H1 (cell line): ENCODE measurements around the gene ADAMTSL2. TPM values are rescaled to one million over a fixed set of nuclear protein-coding genes. Genes with fewer than 3 reads are reported as not detected.

Experiments used
- CTCF ChIA-PET: fragments of 300-600 bp; sonication (Branson Sonifier 250); formaldehyde crosslinking; loops from one replicate; lab custom pipeline; 2021; ENCODE audit not compliant: partially characterized antibody; lab: Charles Lee
- POLR2A ChIA-PET: fragments of 300-600 bp; sonication (Branson Sonifier 250); formaldehyde crosslinking; loops from one replicate; lab custom pipeline; 2021; ENCODE audit warnings: inconsistent platforms; ENCODE audit not compliant: partially characterized antibody; lab: Charles Lee
- DNase-seq, 2 experiments: peaks; one replicate each; pipeline versions ENCODE4 v3.0.0 to v3.0.0-alpha.2; 2010 to 2022; ENCODE audit warnings: low spot score in 2 of 2, low read depth in 1 of 2, mixed read lengths in 1 of 2
- FAIRE-seq: peaks from 2 replicates; lab custom pipeline; 2011; peaks lifted over from hg19 to GRCh38; lab: Jason Lieb, UNC
- H2AFZ ChIP-seq: 2 replicates; pipeline ENCODE4 v1.8.1; 2012; ENCODE audit warnings: low read length, inconsistent platforms
- H2AK5ac ChIP-seq: 2 replicates; pipeline ENCODE4 v1.6.1; 2013; ENCODE audit warnings: low read depth, low read length
- H2BK120ac ChIP-seq: replicated peaks from 2 replicates; pipeline ENCODE3; 2013; ENCODE audit warnings: low read depth, low read length, inconsistent platforms
- H2BK12ac ChIP-seq: 2 replicates; pipeline ENCODE4 v1.6.1; 2013; ENCODE audit warnings: low read depth, low read length
- H2BK15ac ChIP-seq: 2 replicates; pipeline ENCODE4 v1.6.1; 2013; ENCODE audit warnings: low read length
- H2BK20ac ChIP-seq: 2 replicates; pipeline ENCODE4 v1.6.1; 2013; ENCODE audit warnings: low read length
- H2BK5ac ChIP-seq: 2 replicates; pipeline ENCODE4 v1.6.1; 2013; ENCODE audit warnings: low read depth, low read length
- H3K14ac ChIP-seq: 2 replicates; pipeline ENCODE4 v1.6.1; 2013; ENCODE audit warnings: inconsistent platforms; ENCODE audit not compliant: insufficient read length
- H3K18ac ChIP-seq: 2 replicates; pipeline ENCODE4 v1.6.1; 2013; ENCODE audit warnings: low read length; ENCODE audit errors: extremely low read depth
- H3K23ac ChIP-seq: 2 replicates; pipeline ENCODE4 v1.6.1; 2013; ENCODE audit warnings: inconsistent platforms; ENCODE audit not compliant: insufficient read length
- H3K23me2 ChIP-seq: 2 replicates; pipeline ENCODE4 v1.6.1; 2013; ENCODE audit warnings: low read depth, low read length
- H3K27ac ChIP-seq: 2 replicates; pipeline ENCODE4 v1.6.1; 2011; ENCODE audit warnings: low read depth, low read length, inconsistent platforms
- H3K27me3 ChIP-seq, 4 experiments: replicated peaks in 1 of 4; 1 replicate in 1 of 4; 2 replicates in 3 of 4; pipeline versions ENCODE4 v1.6.1 to v1.8.1; 2011 to 2013; ENCODE audit warnings: low read length in 3 of 4, mild to moderate bottlenecking in 3 of 4, inconsistent platforms in 2 of 4, mixed read lengths in 2 of 4, moderate library complexity in 1 of 4; ENCODE audit not compliant: control insufficient read depth in 3 of 4, insufficient read depth in 3 of 4; ENCODE audit errors: extremely low read depth in 1 of 4
- H3K36me3 ChIP-seq, 4 experiments: 2 replicates each; pipeline versions ENCODE4 v1.6.1 to v1.8.1; 2011 to 2013; ENCODE audit warnings: mild to moderate bottlenecking in 4 of 4, low read length in 3 of 4, moderate library complexity in 2 of 4, control low read depth in 1 of 4, inconsistent platforms in 1 of 4; ENCODE audit not compliant: insufficient read depth in 4 of 4, control insufficient read depth in 2 of 4
- H3K4ac ChIP-seq: replicated peaks from 2 replicates; pipeline ENCODE3; 2013; ENCODE audit warnings: low read length, low read depth, mixed read lengths, inconsistent platforms; ENCODE audit not compliant: insufficient read length
- H3K4me1 ChIP-seq, 4 experiments: replicated peaks in 1 of 4; 1 replicate in 1 of 4; 2 replicates in 3 of 4; pipeline versions ENCODE4 v1.6.1 to v1.8.1; 2011 to 2013; ENCODE audit warnings: low read length in 3 of 4, inconsistent platforms in 2 of 4, mixed read lengths in 1 of 4; ENCODE audit not compliant: insufficient read depth in 4 of 4, control insufficient read depth in 3 of 4
- H3K4me2 ChIP-seq, 2 experiments: 2 replicates each; pipeline versions ENCODE4 v1.6.1 to v1.8.1; 2011 to 2013; ENCODE audit warnings: low read depth in 2 of 2, low read length in 2 of 2, control low read depth in 1 of 2, inconsistent platforms in 1 of 2, mild to moderate bottlenecking in 1 of 2; ENCODE audit not compliant: insufficient read depth in 1 of 2
- H3K4me3 ChIP-seq, 4 experiments: fragments of 200-600, 300-600 bp in 1 of 4; sonication (generic), shearing (Covaris generic), sonication (Bioruptor Twin) in 1 of 4; 2 replicates each; pipeline versions ENCODE4 v1.5.1 to v1.8.1; 2011 to 2016; ENCODE audit warnings: low read length in 4 of 4, low read depth in 3 of 4, control low read depth in 2 of 4, inconsistent platforms in 2 of 4, mild to moderate bottlenecking in 2 of 4, mixed read lengths in 1 of 4, moderate library complexity in 1 of 4; ENCODE audit not compliant: insufficient read depth in 2 of 4; ENCODE audit errors: extremely low read depth in 1 of 4
- H3K56ac ChIP-seq: replicated peaks from 2 replicates; pipeline ENCODE3; 2013; ENCODE audit warnings: low read depth, mild to moderate bottlenecking, mixed read lengths, low read length, inconsistent platforms; ENCODE audit not compliant: insufficient read length
- H3K79me1 ChIP-seq: 2 replicates; pipeline ENCODE4 v1.6.1; 2013; ENCODE audit warnings: low read depth, low read length, control low read depth
- H3K79me2 ChIP-seq, 2 experiments: 2 replicates each; pipeline versions ENCODE4 v1.6.1 to v1.8.1; 2012 to 2013; ENCODE audit warnings: low read length in 2 of 2, mild to moderate bottlenecking in 2 of 2, inconsistent platforms in 1 of 2; ENCODE audit not compliant: insufficient read depth in 2 of 2, control insufficient read depth in 1 of 2
- H3K9ac ChIP-seq, 4 experiments: replicated peaks in 1 of 4; 1 replicate in 1 of 4; 2 replicates in 3 of 4; pipeline versions ENCODE4 v1.6.1 to v1.8.1; 2011 to 2013; ENCODE audit warnings: low read depth in 3 of 4, low read length in 3 of 4, control low read depth in 2 of 4, mild to moderate bottlenecking in 2 of 4, moderate library complexity in 2 of 4, inconsistent platforms in 1 of 4; ENCODE audit errors: extremely low read depth in 1 of 4
- H3K9me3 ChIP-seq, 2 experiments: 2 replicates each; pipeline versions ENCODE4 v1.6.1 to v1.8.1; 2012 to 2013; ENCODE audit warnings: mild to moderate bottlenecking in 2 of 2, moderate library complexity in 2 of 2, control low read depth in 1 of 2, inconsistent platforms in 1 of 2, low read depth in 1 of 2, low read length in 1 of 2, mixed read lengths in 1 of 2; ENCODE audit not compliant: insufficient read depth in 2 of 2
- H4K20me1 ChIP-seq, 2 experiments: replicated peaks in 1 of 2; 2 replicates each; pipeline versions ENCODE3 to v1.8.1; 2011 to 2013; ENCODE audit warnings: inconsistent platforms in 2 of 2, low read length in 2 of 2, mild to moderate bottlenecking in 1 of 2; ENCODE audit not compliant: insufficient read depth in 2 of 2, control insufficient read depth in 1 of 2
- H4K5ac ChIP-seq: 2 replicates; pipeline ENCODE4 v1.6.1; 2013; ENCODE audit warnings: low read length, low read depth, mixed read lengths, inconsistent platforms; ENCODE audit not compliant: insufficient read length
- H4K8ac ChIP-seq: 2 replicates; pipeline ENCODE4 v1.8.0; 2013; ENCODE audit warnings: mild to moderate bottlenecking, moderate library complexity, low read length, inconsistent platforms; ENCODE audit not compliant: insufficient read depth; ENCODE audit errors: extremely low read depth
- H4K91ac ChIP-seq: replicated peaks from 2 replicates; pipeline ENCODE3; 2013; ENCODE audit warnings: low read length, mixed read lengths, inconsistent platforms; ENCODE audit not compliant: insufficient read length
- EP300 ChIP-seq, 2 experiments: IDR thresholded peaks; 1 replicate in 1 of 2; 2 replicates in 1 of 2; pipeline ENCODE4 v1.6.1; 2011 to 2012; ENCODE audit warnings: low read depth in 2 of 2, low read length in 2 of 2, mild to moderate bottlenecking in 2 of 2, borderline replicate concordance in 1 of 2, inconsistent platforms in 1 of 2, moderate library complexity in 1 of 2
- KDM1A ChIP-seq: fragments of 200-600, 300-600 bp; sonication (generic); IDR thresholded peaks from 2 replicates; pipeline ENCODE4 v1.7.1; 2016; ENCODE audit warnings: mild to moderate bottlenecking, low read length, borderline replicate concordance
- POLR2AphosphoS5 ChIP-seq: IDR thresholded peaks from 2 replicates; pipeline ENCODE4 v1.6.1; 2011; ENCODE audit warnings: low read depth, low read length
- RXRA ChIP-seq: IDR thresholded peaks from 2 replicates; pipeline ENCODE4 v1.6.1; 2011; ENCODE audit warnings: low read depth, mild to moderate bottlenecking, low read length, moderate library complexity; ENCODE audit not compliant: insufficient read depth
- WGBS, 2 experiments: shearing (Covaris generic) in 1 of 2; methylation state at CpG; one replicate each; pipeline versions ENCODE4 v1.1.6 to v1.1.7; 2013 to 2015; ENCODE audit warnings: low lambda C conversion rate in 2 of 2, mixed read lengths in 2 of 2, inconsistent platforms in 1 of 2, low coverage in 1 of 2, missing lambda C conversion rate in 1 of 2; ENCODE audit not compliant: insufficient replicate concordance in 2 of 2, insufficient coverage in 1 of 2, insufficient read length in 1 of 2; ENCODE audit errors: extremely low coverage in 1 of 2, missing lambda C conversion rate in 1 of 2; 5-methylcytosine and 5-hydroxymethylcytosine counted together
- polyA plus RNA-seq, 7 experiments: library from polyadenylated mRNA; depleted of rRNA in 3 of 7; stranded (reverse) in 5 of 7; unstranded in 2 of 7; fragments of >200 nt in 5 of 7; fragments of 200-250 nt in 2 of 7; gene quantifications; 1 replicate in 5 of 7; 2 replicates in 1 of 7; 4 replicates in 1 of 7; pipeline versions ENCODE4 v1.2.1 to v1.2.3, GENCODE V29; 2011 to 2013; ENCODE audit warnings: missing spikeins in 2 of 7, mixed read lengths in 2 of 7
- total RNA-seq: library from RNA; stranded (reverse); fragmentation: NEBNext Ultra II Directional; extraction: Animal tissue kit (Norgen Biotek cat#: 25700); gene quantifications from 2 replicates; pipeline ENCODE4 v1.2.1, GENCODE V29; 2021

Gene ADAMTSL2
- total and polyA plus RNA-seq, 2 of the 8 experiments (the other 6 are each of a cell fraction or from before 2014, with no cell fraction given), result 0.74 to 0.76 TPM

- no peak overlapping the region for H4K91ac ChIP-seq
- no peaks in the 10 kb centered on the region for H3K27me3 ChIP-seq
- H3K4ac ChIP-seq, result no peak overlapping the region
- 0 out of 2 replicates have a peak overlapping the region, but pooled peaks have one; percentile 72 for H2BK15ac ChIP-seq
- H3K79me2 ChIP-seq, result no peaks in the 10 kb centered on the region
- ChIA-PET CTCF (interaction anchor here (0.6 to 4.2 kb wide), 7 partner anchors 8 to 438 kb away, joined by 3 to 17 read pairs (median 4); no protein-coding TSS in a partner anchor), POLR2A (interaction anchor here (1.4 to 3.3 kb wide), 2 partner anchors 9 to 10 kb away, joined by 4 to 7 read pairs; no protein-coding TSS in a partner anchor)
- H3K79me1 ChIP-seq, result no peaks in the 10 kb centered on the region
- no peaks in the 10 kb centered on the region for H3K36me3 ChIP-seq
- no peak overlapping the region for H4K5ac ChIP-seq
- no peak overlapping the region for H3K4me3 ChIP-seq
- peak overlapping the region; percentile 45 for H2BK120ac ChIP-seq
- H3K56ac ChIP-seq, result no peak overlapping the region
- no peak overlapping the region for H3K23ac ChIP-seq
- no peak for FAIRE-seq
- H2AFZ ChIP-seq, result no peak overlapping the region
- 0 out of 2 replicates have a peak overlapping the region, but pooled peaks have one; percentile 21 for H2BK5ac ChIP-seq
- no peaks in the 10 kb centered on the region for H3K9me3 ChIP-seq
- H2BK12ac ChIP-seq, result no peak overlapping the region
- no peak for DNase-seq
- no peaks in the 10 kb centered on the region for H3K23me2 ChIP-seq
- H3K4me2 ChIP-seq, result no peak overlapping the region
- H3K14ac ChIP-seq, result no peak overlapping the region
- no peak overlapping the region for H4K8ac ChIP-seq
- no peak overlapping the region for H3K27ac ChIP-seq
- no peak overlapping the region; the same call in 1 of the 2 replicates for H3K18ac ChIP-seq
- H3K9ac ChIP-seq, result no peak overlapping the region
- 78% methylated on average over 3 of the region's 3 CpGs; no CpG with 5 or more reads in 1 of the 2 experiments for WGBS, 2 experiments
- TF ChIP-seq RXRA (no peak), KDM1A (no peak), EP300 (IDR thresholded peaks at IDR 0.05; ENCODE audit: borderline replicate concordance in 1 of 2, low read depth in 2 of 2, low read length in 2 of 2) (no peak), POLR2AphosphoS5 (no peak)
- H2AK5ac ChIP-seq, result 0 out of 2 replicates have a peak overlapping the region, but pooled peaks have one; percentile 75
- H3K4me1 ChIP-seq, result peaks cover 3 to 26% (median 19%) of the 10 kb centered on the region in 4 experiments
- no peaks in the 10 kb centered on the region for H4K20me1 ChIP-seq
- no peak overlapping the region for H2BK20ac ChIP-seq
These were observed 48.6 kb downstream of the ADAMTSL2 start for GRCh38 chr9:133583111-133583510.
